GM18499 (cell line): Measurements from ENCODE around the gene KLKB1.
"Not testable (repeated sequence)": the region's sequence is repeated elsewhere in the genome, so short reads cannot be mapped to it uniquely, and the experiment has no call there.

Experiments used
- ATAC-seq: cut with Tn5 transposase; IDR thresholded peaks from one replicate; pipeline ENCODE4 v1.9.1; 2021; ENCODE audit warnings: moderate number of reproducible peaks; ENCODE audit not compliant: insufficient read depth, unreplicated experiment

KLKB1 gene

DNA sequence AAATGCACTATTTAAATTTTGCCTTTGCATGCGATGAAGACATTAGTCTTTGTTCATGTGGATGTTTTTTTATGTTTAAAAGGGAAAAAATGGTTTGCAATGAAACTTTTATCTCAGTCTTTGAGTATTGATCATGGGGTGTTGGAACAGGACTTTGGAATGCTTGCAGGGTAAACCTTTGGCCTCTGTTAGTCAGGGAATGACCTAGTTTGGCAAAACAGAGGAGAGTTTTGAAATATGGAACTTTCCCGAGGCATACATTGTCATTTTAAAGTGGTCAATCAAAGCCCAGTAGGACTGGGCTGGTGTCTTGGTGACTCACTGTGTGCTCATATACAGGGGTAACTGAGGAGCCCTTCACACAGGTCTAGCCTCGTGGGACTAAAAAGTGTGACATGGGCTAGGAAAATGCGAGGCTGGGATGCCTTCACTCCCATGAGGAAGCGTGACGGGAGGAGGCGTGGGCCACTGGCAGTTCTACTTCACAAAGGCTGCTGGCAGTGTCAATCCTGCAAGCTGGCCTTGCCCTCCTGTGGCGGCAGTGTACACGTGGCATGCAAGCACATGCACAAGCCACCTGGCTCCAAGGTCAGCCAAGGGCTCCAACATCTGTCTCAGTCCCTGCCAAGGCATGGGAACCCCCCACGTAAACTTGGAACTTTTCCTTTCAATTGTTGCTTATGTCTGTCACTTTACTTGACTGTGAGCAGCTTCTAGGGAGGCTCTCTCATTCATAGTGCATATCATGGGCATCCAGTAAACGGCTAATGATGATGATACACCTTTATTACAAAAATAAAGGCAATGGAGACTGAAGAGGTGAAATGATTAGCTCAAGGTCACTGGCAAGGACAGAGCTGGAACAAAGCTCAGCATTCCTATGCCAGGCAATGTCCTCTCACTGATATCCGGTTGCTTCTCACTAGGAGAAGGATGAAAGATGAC, 33.5 kb downstream of the KLKB1 start:
- ATAC-seq = no peak

- no peak for ATAC-seq
Measured at GRCh38 chr4:186264660-186265059, 37.4 kb downstream of the KLKB1 start.

DNA sequence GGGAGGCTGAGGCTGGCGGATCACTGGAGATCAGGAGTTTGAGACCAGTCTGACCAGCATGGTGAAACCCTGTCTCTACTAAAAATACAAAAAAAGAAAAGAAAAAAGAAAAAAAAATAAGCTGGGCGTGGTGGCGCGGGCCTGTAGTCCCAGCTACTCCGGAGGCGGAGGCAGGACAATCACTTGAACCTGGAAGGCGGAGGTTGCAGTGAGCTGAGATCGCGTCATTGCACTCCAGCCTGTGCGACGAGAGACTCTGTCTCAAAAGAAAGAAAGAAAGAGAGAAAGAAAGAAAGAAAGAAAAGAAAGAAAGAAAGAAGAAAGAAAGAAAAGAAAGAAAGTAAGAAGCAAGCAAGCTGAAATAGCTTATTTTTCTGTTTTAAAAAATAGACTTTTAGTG, 37.9 kb downstream of the KLKB1 start:
- ATAC-seq = not testable (repeated sequence)

- no peak for ATAC-seq
Measured at GRCh38 chr4:186265683-186266652, 38.7 kb downstream of the KLKB1 start, which contains the start of gene F11. Gene F11 (plus strand): TSS chr4:186266189. CDS start chr4:186267137, 948 bp downstream.

DNA sequence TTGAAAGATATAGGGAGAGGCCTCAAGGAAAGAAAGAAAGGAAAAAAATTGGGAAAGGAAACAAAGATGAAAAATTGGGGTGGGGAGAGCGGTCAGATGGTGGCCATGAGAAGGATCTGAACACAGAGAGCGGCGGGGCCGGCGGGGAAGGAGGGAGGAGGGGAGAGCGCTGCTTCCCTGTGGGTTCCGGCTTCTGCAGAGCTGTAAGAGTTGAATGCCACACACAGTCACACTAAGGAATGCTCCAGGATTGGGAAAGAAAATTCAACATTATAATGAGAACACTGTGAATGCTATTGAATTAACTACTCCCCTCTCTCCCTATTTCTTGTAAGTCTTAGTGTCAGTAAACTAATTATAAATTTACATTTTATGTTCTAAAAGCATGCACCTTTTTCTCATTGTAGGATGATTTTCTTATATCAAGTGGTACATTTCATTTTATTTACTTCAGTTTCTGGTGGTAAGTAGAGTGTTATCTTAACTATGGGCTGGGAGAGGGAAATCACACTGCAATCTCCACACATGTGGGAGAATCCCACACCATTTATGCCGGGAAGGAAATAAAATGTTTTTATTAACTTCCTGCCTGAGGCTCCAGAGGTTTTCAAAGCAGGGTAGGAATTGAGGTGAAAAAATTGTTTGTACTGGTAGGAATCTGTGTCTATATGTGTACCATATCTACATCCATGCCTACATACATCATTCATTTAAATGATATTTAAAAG, 39.6 kb downstream of the KLKB1 start:
- no peak for ATAC-seq

DNA sequence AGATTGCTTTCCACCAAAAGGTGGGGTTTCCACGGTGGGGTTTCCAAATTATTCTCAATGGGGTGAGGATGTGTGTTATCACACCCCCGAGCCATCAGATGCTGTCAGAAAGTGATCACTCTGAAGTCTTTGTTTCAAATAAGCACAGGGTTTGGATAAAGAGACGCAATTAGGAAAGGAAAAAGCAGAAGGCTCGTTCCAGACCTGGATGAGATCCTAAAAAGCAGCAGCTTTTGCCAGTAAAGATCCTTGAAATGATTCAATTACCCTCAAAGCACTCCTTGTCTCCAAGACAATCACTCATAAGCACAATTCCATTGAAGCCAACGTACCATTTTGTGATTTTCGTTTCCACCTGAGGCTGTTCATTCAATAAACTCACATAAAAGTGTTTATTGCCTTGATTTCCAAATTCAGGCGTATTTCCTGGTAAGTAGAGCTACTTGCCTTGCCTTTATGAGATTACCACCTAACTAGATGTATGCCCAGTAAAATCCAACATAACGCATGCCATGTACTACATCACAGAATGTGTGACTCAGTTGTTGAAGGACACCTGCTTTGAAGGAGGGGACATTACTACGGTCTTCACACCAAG, 43.9 kb downstream of the KLKB1 start:
- ATAC-seq = no peak

GRCh38 chr4:186272699-186273391, 45.5 kb downstream of the KLKB1 start:
- no peak for ATAC-seq

GRCh38 chr4:186273392-186273789, 46.1 kb downstream of the KLKB1 start:
- not testable (repeated sequence) for ATAC-seq

DNA sequence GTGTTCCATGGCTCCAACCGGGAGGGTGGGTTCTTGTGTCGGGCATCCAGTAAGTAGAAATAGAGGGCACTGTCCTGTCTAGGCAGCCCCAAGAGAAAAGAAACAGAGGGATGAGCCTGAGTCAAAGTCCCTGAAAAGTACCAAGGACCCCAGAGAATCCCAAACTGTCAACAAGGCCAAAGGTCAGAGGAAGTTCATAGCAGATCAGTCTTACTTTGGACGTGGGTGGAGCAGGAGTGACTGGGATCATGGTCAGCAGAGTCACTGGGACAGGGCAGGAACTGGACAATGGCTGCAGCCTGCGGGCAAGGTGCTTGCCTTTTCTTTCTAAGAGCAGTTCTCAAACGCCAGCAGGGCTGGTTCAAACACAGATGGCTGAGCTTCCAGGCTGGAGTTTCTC, 56.0 kb downstream of the KLKB1 start:
- no peak for ATAC-seq

GRCh38 chr4:186285147-186285546, 57.8 kb downstream of the KLKB1 start:
- ATAC-seq = no peak

- no peak for ATAC-seq
Measured at GRCh38 chr4:186286581-186286980, 59.3 kb downstream of the KLKB1 start.

DNA sequence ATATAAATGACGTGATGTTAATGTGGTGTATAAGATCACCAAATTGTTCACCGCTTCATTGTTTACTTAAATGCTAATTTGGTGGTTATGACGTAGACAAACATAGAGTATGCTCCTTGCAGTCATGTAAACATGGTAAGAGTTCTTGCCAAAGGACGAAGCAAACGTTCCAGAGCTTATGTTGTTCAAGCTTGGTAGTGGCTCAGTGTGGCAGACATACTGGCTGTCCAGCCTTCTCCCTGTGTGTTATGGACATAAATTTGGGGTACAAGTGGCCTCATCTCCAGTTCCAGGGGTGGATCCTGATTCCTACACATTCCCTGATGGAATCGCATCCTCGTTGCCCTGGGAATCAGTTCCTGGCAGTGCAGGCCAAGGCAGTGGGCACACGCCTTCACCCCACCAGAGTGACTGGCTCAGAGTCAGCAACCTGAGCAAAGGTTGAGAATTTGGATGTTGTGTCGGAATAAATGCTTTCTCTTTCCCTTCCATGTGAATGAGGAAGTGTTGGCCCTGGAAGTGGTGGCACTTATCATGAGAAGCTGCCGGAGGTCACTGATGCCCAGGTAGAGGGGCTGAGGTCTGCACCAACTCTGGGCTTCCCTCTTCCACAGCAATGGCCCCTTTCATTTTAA, 64.1 kb downstream of the KLKB1 start:
- no peak for ATAC-seq

DNA sequence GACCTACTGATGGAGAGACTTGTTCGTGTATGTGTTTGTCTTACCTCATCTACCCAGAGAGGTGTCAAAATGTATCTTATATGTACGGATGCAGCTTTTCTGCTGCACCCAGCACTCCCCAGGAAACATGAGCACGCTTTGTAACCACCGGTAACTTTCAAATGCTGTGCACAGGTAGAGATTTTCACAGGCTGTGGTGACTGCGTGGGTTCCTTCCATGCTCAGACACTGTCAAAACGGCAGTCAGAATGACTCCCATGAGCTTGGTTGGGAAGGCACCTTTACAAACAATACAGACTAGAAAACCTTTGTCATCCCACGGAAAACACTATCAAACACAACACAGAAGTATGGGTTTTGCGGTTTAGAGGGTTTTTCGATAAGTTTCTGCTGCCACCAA, 66.9 kb downstream of the KLKB1 start:
- ATAC-seq = no peak

GRCh38 chr4:186296481-186296880, 69.2 kb downstream of the KLKB1 start:
- no peak for ATAC-seq

- no peak for ATAC-seq
Measured at GRCh38 chr4:186297013-186297645, 69.8 kb downstream of the KLKB1 start.

DNA sequence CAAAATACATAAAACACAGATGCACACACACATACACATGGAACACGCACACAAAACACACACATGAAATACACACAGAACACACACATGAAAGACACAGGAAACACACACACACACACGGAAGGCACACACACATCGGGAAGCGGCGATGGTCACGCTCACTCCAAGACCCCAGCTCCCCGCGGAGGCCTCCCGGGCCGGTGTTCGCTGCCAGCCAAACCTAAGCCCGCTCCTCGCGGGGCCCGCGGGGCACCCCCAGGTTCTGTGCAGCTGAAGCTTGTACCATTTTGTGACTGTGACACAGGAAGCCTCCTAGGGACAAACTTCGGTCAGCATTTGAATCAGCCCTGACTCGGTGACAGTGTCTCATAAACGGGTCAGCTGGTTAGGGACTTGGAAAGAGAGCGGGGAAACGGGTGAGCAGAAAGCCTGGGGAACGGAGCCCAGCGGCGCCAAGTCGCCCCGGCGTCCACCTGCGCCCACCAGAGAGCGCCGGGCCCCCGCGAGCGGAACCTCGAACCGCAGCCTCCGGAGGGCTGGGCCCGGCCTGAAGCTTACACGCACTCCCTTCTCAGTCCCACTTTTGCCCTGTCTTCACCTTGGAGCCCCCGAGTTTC, 70.8 kb downstream of the KLKB1 start:
- no peak for ATAC-seq

- ATAC-seq = no peak
Measured at GRCh38 chr4:186299291-186299690, 72.0 kb downstream of the KLKB1 start.
